MCF 10A (cell line): ENCODE data around the gene BAIAP2L2. TPM values are rescaled to one million over a fixed set of nuclear protein-coding genes. Genes with fewer than 3 reads are reported as not detected.

ENCODE experiments used
- BruUV-seq: library from RNA; stranded (reverse); fragments of 400-500 nt; replicated peaks from 2 replicates; lab custom pipeline; 2021; lab: Mats Ljungman, UMichigan
- CTCF ChIA-PET: fragments of 300-600 bp; sonication (Branson Sonifier 250); formaldehyde crosslinking; extraction: SDS; loops from one replicate; lab custom pipeline; 2021; ENCODE audit warnings: antibody characterized with exemption, inconsistent platforms; lab: Yijun Ruan, JAX
- POLR2A ChIA-PET: fragments of 300-600, 350-650 bp; sonication (Branson Sonifier 250); formaldehyde crosslinking; extraction: SDS; loops from one replicate; lab custom pipeline; 2020; ENCODE audit warnings: antibody characterized with exemption, inconsistent platforms; lab: Yijun Ruan, JAX
- DNase-seq: peaks from one replicate; pipeline ENCODE4 v3.0.0-alpha.2; 2018; ENCODE audit not compliant: unreplicated experiment
- H3K27ac Mint-ChIP-seq: one replicate; pipeline ENCODE4 v1.8.0; 2022; ENCODE audit warnings: mild to moderate bottlenecking, low read depth, mixed read lengths; ENCODE audit not compliant: unreplicated experiment
- H3K27me3 Mint-ChIP-seq: one replicate; pipeline ENCODE4 v1.8.0; 2022; ENCODE audit warnings: mixed read lengths; ENCODE audit not compliant: insufficient read depth, unreplicated experiment
- H3K36me3 Mint-ChIP-seq: one replicate; pipeline ENCODE4 v1.8.0; 2022; ENCODE audit warnings: mild to moderate bottlenecking, moderate library complexity, mixed read lengths; ENCODE audit not compliant: insufficient read depth, unreplicated experiment
- H3K4me1 Mint-ChIP-seq: one replicate; pipeline ENCODE4 v1.8.0; 2022; ENCODE audit warnings: mixed read lengths; ENCODE audit not compliant: insufficient read depth, unreplicated experiment
- H3K4me3 Mint-ChIP-seq: one replicate; pipeline ENCODE4 v1.8.0; 2022; ENCODE audit warnings: mild to moderate bottlenecking, moderate library complexity, mixed read lengths; ENCODE audit not compliant: unreplicated experiment
- H3K9me3 Mint-ChIP-seq: one replicate; pipeline ENCODE4 v1.8.0; 2022; ENCODE audit warnings: mixed read lengths; ENCODE audit not compliant: unreplicated experiment
- intact Hi-C: fragments of 100-400 bp; cut with micrococcal nuclease; formaldehyde crosslinking; loops from 2 replicates; pipeline ENCODE4 v1.14.1; 2022
- total RNA-seq: library from RNA; stranded (reverse); gene quantifications from 2 replicates; pipeline ENCODE4 v1.2.3, GENCODE V29; 2022
- TF ChIP-seq, protein P1 (sequence below): fragments of 200-600 bp; IDR thresholded peaks from one replicate; pipeline ENCODE4 v1.8.0; 2022; ENCODE audit warnings: antibody characterized with exemption, mild to moderate bottlenecking; ENCODE audit not compliant: unreplicated experiment

BAIAP2L2 gene
- total RNA-seq, 1 experiment from 2014 or later, result 7.1 TPM

- H3K9me3 Mint-ChIP-seq, result no peaks in the 10 kb centered on the region
- peaks cover 5% of the 10 kb centered on the region for H3K4me1 Mint-ChIP-seq
- H3K4me3 Mint-ChIP-seq, result no peak overlapping the region
- TF ChIP-seq, protein P1, sequence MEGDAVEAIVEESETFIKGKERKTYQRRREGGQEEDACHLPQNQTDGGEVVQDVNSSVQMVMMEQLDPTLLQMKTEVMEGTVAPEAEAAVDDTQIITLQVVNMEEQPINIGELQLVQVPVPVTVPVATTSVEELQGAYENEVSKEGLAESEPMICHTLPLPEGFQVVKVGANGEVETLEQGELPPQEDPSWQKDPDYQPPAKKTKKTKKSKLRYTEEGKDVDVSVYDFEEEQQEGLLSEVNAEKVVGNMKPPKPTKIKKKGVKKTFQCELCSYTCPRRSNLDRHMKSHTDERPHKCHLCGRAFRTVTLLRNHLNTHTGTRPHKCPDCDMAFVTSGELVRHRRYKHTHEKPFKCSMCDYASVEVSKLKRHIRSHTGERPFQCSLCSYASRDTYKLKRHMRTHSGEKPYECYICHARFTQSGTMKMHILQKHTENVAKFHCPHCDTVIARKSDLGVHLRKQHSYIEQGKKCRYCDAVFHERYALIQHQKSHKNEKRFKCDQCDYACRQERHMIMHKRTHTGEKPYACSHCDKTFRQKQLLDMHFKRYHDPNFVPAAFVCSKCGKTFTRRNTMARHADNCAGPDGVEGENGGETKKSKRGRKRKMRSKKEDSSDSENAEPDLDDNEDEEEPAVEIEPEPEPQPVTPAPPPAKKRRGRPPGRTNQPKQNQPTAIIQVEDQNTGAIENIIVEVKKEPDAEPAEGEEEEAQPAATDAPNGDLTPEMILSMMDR, result no peak
- BruUV-seq, result no TSS peak
- intact Hi-C loops, result no loop called here
- H3K27me3 Mint-ChIP-seq, result no peaks in the 10 kb centered on the region
- H3K36me3 Mint-ChIP-seq, result no peaks in the 10 kb centered on the region
- H3K27ac Mint-ChIP-seq, result no peak overlapping the region
- ChIA-PET POLR2A (no interaction called here), CTCF (interaction anchor here (0.6 to 1.2 kb wide), 7 partner anchors 25 to 522 kb away, joined by 3 to 5 read pairs (median 3); no protein-coding TSS in a partner anchor)
- DNase-seq, result no peak
Observed at GRCh38 chr22:38049812-38050619, 60.5 kb downstream of the BAIAP2L2 start.

- Mint-ChIP-seq H3K4me3 (no peak overlapping the region), H3K27me3 (no peaks in the 10 kb centered on the region), H3K27ac (no peak overlapping the region), H3K4me1 (no peaks in the 10 kb centered on the region), H3K9me3 (no peaks in the 10 kb centered on the region), H3K36me3 (no peaks in the 10 kb centered on the region)
- DNase-seq, result no peak
- intact Hi-C loops, result no loop called here
- ChIA-PET POLR2A (no interaction called here), CTCF (no interaction called here)
- no TSS peak for BruUV-seq
- TF ChIP-seq, protein P1, result no peak
Observed at GRCh38 chr22:38046070-38046748, 64.3 kb downstream of the BAIAP2L2 start.

GRCh38 chr22:38043151-38044039 is 67.1 kb downstream of the BAIAP2L2 start:
- CTCF ChIA-PET, result interaction anchor here (1.0 to 2.8 kb wide), 2 partner anchors 9 to 529 kb away, joined by 4 to 13 read pairs; no protein-coding TSS in a partner anchor
- intact Hi-C loops, result no loop called here

More at GRCh38 chr22:38043151-38044039, 67.1 kb downstream of the BAIAP2L2 start:
- no peak overlapping the region for H3K27ac Mint-ChIP-seq
- H3K4me1 Mint-ChIP-seq, result no peaks in the 10 kb centered on the region
- TF ChIP-seq, protein P1, result no peak
- no TSS peak for BruUV-seq
- H3K4me3 Mint-ChIP-seq, result no peak overlapping the region
- no peak for DNase-seq
- POLR2A ChIA-PET, result interaction anchor here (1.0 kb wide), 1 partner anchor 14 kb away, joined by 4 read pairs; the partner anchor contains the start of gene PICK1
- no peaks in the 10 kb centered on the region for H3K9me3 Mint-ChIP-seq
- H3K36me3 Mint-ChIP-seq, result no peaks in the 10 kb centered on the region
- H3K27me3 Mint-ChIP-seq, result no peaks in the 10 kb centered on the region
